PC-3 (cell line): ENCODE measurements around the gene HS2ST1. TPM values are rescaled to one million over a fixed set of nuclear protein-coding genes. Genes with fewer than 3 reads are reported as not detected.
A peak's percentile ranks its signal among the peaks of the same experiment; 100 is the strongest.

ENCODE experiments used
- ATAC-seq: fragments of 200-7000 bp; cut with Tn5 transposase; 2 replicates; pipeline ENCODE4 v1.9.1; 2020; ENCODE audit warnings: mild to moderate bottlenecking, moderate library complexity
- BruUV-seq: library from RNA; stranded (reverse); fragments of 400-500 nt; replicated peaks from 2 replicates; lab custom pipeline; 2021; lab: Mats Ljungman, UMichigan
- CTCF ChIA-PET: fragments of 300-600 bp; sonication (Branson Sonifier 250); formaldehyde crosslinking; loops from one replicate; lab custom pipeline; 2022; ENCODE audit warnings: antibody characterized with exemption; lab: Charles Lee
- POLR2A ChIA-PET: fragments of 300-600 bp; sonication (Branson Sonifier 250); formaldehyde crosslinking; loops from one replicate; lab custom pipeline; 2022; ENCODE audit warnings: antibody characterized with exemption; ENCODE audit not compliant: unreplicated experiment; lab: Charles Lee
- DNase-seq: peaks from one replicate; pipeline ENCODE4 v3.0.0-alpha.2; 2015
- H2AFZ ChIP-seq: fragments of 300-600 bp; sonication (generic); 2 replicates; pipeline ENCODE4 v1.6.0; 2016; ENCODE audit warnings: antibody characterized with exemption, low read length
- H3F3A ChIP-seq: fragments of 300-600 bp; sonication (generic); one replicate; pipeline ENCODE4 v1.6.0; 2017; ENCODE audit warnings: antibody characterized with exemption, low read length, control low read depth, mild to moderate bottlenecking; ENCODE audit not compliant: unreplicated experiment
- H3K27ac ChIP-seq: fragments of 300-600 bp; sonication (generic); 2 replicates; pipeline ENCODE4 v1.5.1; 2016; ENCODE audit warnings: mild to moderate bottlenecking, low read length
- H3K27me3 ChIP-seq: fragments of 300-600 bp; sonication (generic); 2 replicates; pipeline ENCODE4 v1.6.1; 2016; ENCODE audit warnings: low read length, mixed read lengths
- H3K36me3 ChIP-seq: fragments of 300-600 bp; sonication (generic); 2 replicates; pipeline ENCODE4 v1.6.1; 2016; ENCODE audit warnings: low read depth, mixed run types, low read length, mixed read lengths
- H3K4me1 ChIP-seq: fragments of 300-600 bp; sonication (generic); 2 replicates; pipeline ENCODE4 v1.5.1; 2016; ENCODE audit warnings: low read length; ENCODE audit not compliant: insufficient read depth
- H3K4me2 ChIP-seq: fragments of 300-600 bp; sonication (generic); 2 replicates; pipeline ENCODE4 v1.6.0; 2016; ENCODE audit warnings: low read length
- H3K4me3 ChIP-seq: fragments of 300-600 bp; sonication (generic); 2 replicates; pipeline ENCODE4 v1.5.1; 2016; ENCODE audit warnings: mild to moderate bottlenecking, low read length, mixed read lengths
- H3K79me2 ChIP-seq: fragments of 300-600 bp; sonication (generic); 2 replicates; pipeline ENCODE4 v1.6.1; 2017; ENCODE audit warnings: low read length, mixed read lengths
- H3K9ac ChIP-seq: fragments of 300-600 bp; sonication (generic); 2 replicates; pipeline ENCODE4 v1.6.0; 2016; ENCODE audit warnings: mild to moderate bottlenecking, low read length
- H3K9me2 ChIP-seq: fragments of 300-600 bp; sonication (generic); replicated peaks from 2 replicates; pipeline ENCODE4 v1.6.1; 2016; ENCODE audit warnings: mixed run types, low read length, mixed read lengths
- H3K9me3 ChIP-seq: fragments of 300-600 bp; sonication (generic); 2 replicates; pipeline ENCODE4 v1.6.1; 2016; ENCODE audit warnings: low read length, mixed read lengths
- H4K20me1 ChIP-seq: fragments of 300-600 bp; sonication (generic); 2 replicates; pipeline ENCODE4 v1.6.1; 2016; ENCODE audit warnings: low read length, mixed read lengths
- CTCF ChIP-seq: fragments of 300-600 bp; sonication (generic); conservative IDR thresholded peaks from 2 replicates; pipeline ENCODE4 v1.5.1; 2017; ENCODE audit warnings: antibody characterized with exemption, low read depth, mild to moderate bottlenecking, low read length
- EZH2 ChIP-seq: fragments of 300-600 bp; sonication (generic); IDR thresholded peaks from one replicate; pipeline ENCODE4 v1.6.1; 2017; ENCODE audit warnings: antibody characterized with exemption, mild to moderate bottlenecking, low read length; ENCODE audit not compliant: unreplicated experiment
- EZH2phosphoT487 ChIP-seq: fragments of 300-600 bp; sonication (generic); IDR thresholded peaks from 2 replicates; pipeline ENCODE4 v1.6.1; 2018; ENCODE audit warnings: mild to moderate bottlenecking, antibody characterized with exemption, low read length, borderline replicate concordance
- intact Hi-C: fragments of 100-400 bp; cut with micrococcal nuclease; formaldehyde crosslinking; loops from 2 replicates; pipeline ENCODE4 v1.9.0; 2023
- total RNA-seq: library from RNA; depleted of rRNA; stranded (reverse); fragments of >200 nt; gene quantifications from 2 replicates; pipeline ENCODE4 v1.2.3, GENCODE V29; 2014

The HS2ST1 gene
- total RNA-seq, 1 experiment from 2014 or later = 15.3 TPM

GRCh38 chr1:87108228-87108627 lies 193.8 kb downstream of the HS2ST1 start:
- DNase-seq = no peak
- H2AFZ ChIP-seq = no peak overlapping the region
- BruUV-seq = no TSS peak
- intact Hi-C loops = no loop called here
- ChIA-PET POLR2A (no interaction called here), CTCF (no interaction called here)
- H3K9me3 ChIP-seq = no peaks in the 10 kb centered on the region
- no peaks in the 10 kb centered on the region for H4K20me1 ChIP-seq
- H3K4me3 ChIP-seq = no peak overlapping the region
- no peaks in the 10 kb centered on the region for H3K36me3 ChIP-seq
- TF ChIP-seq EZH2phosphoT487 (no peak), CTCF (no peak), EZH2 (no peak)
- no peaks in the 10 kb centered on the region for H3K79me2 ChIP-seq
- H3K4me1 ChIP-seq = peaks cover 41% of the 10 kb centered on the region
- H3K4me2 ChIP-seq = no peak overlapping the region
- no peak overlapping the region for H3K27ac ChIP-seq
- no peaks in the 10 kb centered on the region for H3K9me2 ChIP-seq
- no peaks in the 10 kb centered on the region for H3F3A ChIP-seq
- ATAC-seq = no peak
- H3K9ac ChIP-seq = no peak overlapping the region
- no peaks in the 10 kb centered on the region for H3K27me3 ChIP-seq

- DNase-seq (peak; percentile 70), ATAC-seq (peak; percentile 34)
- no TSS peak for BruUV-seq
- POLR2A ChIA-PET = no interaction called here
- Histone ChIP-seq H3K27me3 (no peaks in the 10 kb centered on the region), H3K9me2 (no peaks in the 10 kb centered on the region), H3K79me2 (no peaks in the 10 kb centered on the region), H3K4me1 (peaks cover 34% of the 10 kb centered on the region), H3K4me3 (no peak overlapping the region), H3K9me3 (no peaks in the 10 kb centered on the region), H3F3A (no peaks in the 10 kb centered on the region), H3K36me3 (no peaks in the 10 kb centered on the region), H3K4me2 (no peak overlapping the region), H2AFZ (no peak overlapping the region), H4K20me1 (no peaks in the 10 kb centered on the region), H3K9ac (no peak overlapping the region), H3K27ac (no peak overlapping the region)
- intact Hi-C loops = no loop called here
- no peak for TF ChIP-seq EZH2
- no peak for TF ChIP-seq CTCF
- TF ChIP-seq EZH2phosphoT487 = no peak
- CTCF ChIA-PET = no interaction called here
Observed at GRCh38 chr1:87108814-87109411, 194.5 kb downstream of the HS2ST1 start.

GRCh38 chr1:87111659-87112371 lies 197.4 kb downstream of the HS2ST1 start:
- DNase-seq (no peak), ATAC-seq (no peak)
- no peak overlapping the region for H3K4me3 ChIP-seq
- no peaks in the 10 kb centered on the region for H3K27me3 ChIP-seq
- H3K79me2 ChIP-seq = no peaks in the 10 kb centered on the region
- H3K9ac ChIP-seq = no peak overlapping the region
- no peaks in the 10 kb centered on the region for H4K20me1 ChIP-seq
- 0 out of 2 replicates have a peak, but pooled peaks cover 4% of the 10 kb centered on the region for H3K9me2 ChIP-seq
- peaks cover 30% of the 10 kb centered on the region for H3K4me1 ChIP-seq
- no peaks in the 10 kb centered on the region for H3F3A ChIP-seq
- BruUV-seq = no TSS peak
- H2AFZ ChIP-seq = no peak overlapping the region
- H3K9me3 ChIP-seq = no peaks in the 10 kb centered on the region
- no peaks in the 10 kb centered on the region for H3K36me3 ChIP-seq
- no peak overlapping the region for H3K4me2 ChIP-seq
- ChIA-PET POLR2A (no interaction called here), CTCF (no interaction called here)
- intact Hi-C loops = no loop called here
- H3K27ac ChIP-seq = no peak overlapping the region
- TF ChIP-seq CTCF (no peak), EZH2 (no peak), EZH2phosphoT487 (no peak)
